Raji (cell line): ENCODE measurements around the gene SEMA4D.

Source experiments
- POLR2A ChIP-seq: IDR thresholded peaks from 2 replicates; pipeline ENCODE4 v1.6.1; 2011; ENCODE audit warnings: low read depth, low read length, control low read depth; ENCODE audit not compliant: insufficient read depth

The SEMA4D gene

DNA sequence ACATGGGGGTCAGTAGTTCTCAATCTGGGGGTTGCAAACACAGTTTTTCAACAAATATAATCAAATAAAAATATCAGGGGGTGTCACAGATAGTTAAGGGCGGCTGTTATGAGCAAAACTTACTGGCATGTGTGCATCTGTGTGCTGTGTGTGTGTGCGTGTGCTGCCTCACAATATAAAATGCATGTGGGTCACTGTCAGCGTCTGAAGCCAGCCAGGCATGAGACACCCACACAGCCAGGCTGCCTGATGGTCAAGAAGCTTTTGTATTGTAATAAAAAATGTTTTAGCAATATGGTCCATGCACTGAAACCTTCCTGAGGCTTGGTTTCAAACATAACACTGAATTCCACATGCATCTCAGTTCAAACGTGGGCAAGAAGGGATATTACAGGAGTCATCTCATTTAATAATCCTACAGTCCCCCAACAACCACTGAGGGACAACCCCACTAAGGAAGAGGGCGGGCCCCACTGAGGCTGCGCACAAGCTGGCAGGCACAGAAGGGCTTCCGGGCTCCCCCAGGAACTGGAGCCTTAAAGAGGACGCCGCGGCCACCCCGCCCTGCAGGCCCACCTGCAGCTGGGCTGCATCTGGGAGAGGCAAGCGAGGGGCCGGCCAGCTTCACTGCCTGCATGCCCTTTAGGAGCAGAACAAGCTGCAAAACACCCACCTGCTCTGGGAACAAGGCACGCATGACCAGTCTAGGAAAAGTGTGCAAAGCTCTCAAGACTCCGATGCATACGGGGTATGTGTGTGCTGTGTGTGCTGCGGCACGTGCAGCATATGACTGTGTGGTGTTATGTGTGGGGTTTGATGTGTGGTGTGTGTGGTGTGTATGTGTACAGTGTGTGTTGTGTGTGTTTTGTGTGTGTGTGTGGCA, 14.1 kb downstream of the SEMA4D start:
- TF ChIP-seq POLR2A = peak; percentile 55

DNA sequence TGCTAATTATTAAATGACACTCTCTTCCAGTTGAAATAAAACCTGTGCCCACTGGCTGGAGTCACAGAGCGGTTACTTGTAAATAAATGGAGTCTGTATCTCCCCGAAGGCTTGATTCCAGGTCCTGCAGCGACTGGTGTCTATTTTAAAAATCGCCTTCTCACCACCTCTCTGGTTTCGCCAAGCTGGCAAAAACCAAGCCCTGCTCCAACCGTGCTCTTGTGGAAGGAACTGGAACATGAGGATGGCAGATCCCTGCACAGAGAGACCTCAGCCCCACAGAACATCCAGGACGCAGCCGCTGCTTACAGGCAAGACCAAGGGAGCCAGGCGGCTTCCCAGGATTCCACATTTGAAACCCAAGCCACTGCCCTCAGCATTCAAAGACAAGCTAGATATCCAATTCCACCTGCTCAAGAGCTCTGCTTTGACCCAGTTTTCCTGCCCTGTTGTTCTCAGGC, 15.0 kb downstream of the SEMA4D start:
- TF ChIP-seq POLR2A = no peak

DNA sequence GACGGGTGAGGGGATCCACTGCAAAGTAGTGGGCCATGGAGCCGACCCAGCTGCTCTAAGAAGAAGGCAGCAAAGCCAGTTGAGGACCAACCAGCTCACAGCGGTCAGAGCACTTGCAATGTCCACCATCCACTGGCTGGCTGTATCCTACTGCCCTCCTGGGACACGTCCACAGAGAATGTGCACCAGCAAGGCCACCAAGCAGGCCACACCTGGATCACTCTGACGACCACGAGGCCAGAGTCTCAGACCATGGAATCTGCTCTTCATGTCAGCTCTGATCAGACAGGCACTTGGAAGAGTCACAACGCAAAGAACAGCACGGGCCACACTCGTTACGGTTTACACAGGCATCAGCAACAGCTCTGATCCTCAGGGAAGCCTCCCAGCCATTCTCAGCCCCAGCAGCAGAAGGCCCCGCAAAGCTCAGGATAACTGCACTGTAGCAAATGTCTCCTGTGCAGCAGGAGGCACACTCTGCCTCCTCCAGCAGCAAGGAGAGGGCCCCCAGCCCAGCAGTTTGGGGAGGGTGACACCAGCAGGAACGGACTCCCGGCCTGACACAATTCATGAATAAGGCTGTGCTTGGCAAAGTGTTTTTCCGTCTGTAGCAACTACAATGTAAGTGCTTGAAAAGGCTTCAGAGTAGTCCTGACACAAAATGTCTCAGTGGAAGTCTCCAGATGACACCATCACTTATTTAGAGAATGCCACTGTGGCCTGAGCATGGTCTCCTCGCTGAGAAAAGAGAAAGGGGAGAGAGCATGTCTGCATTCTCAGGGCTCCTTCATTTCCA, 15.7 kb downstream of the SEMA4D start:
- no peak for TF ChIP-seq POLR2A

DNA sequence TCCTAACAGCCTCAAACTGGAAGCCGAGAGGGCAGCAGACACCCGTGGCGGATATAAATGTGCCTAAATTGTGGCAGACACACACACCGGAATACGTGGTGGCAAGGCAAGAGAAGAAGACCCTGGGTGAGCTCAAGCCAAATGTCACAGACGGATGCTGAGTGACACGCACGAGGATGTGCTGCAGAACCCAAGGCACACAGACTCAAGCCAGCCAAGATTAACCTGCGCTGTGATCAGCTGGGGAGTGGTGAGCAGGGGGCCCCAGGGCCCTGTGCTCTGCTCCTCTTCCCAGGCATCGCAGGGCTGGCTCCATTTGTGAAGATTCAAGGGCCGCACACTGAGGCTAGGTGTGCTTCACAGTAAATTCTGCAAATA, 16.4 kb downstream of the SEMA4D start:
- no peak for TF ChIP-seq POLR2A

DNA sequence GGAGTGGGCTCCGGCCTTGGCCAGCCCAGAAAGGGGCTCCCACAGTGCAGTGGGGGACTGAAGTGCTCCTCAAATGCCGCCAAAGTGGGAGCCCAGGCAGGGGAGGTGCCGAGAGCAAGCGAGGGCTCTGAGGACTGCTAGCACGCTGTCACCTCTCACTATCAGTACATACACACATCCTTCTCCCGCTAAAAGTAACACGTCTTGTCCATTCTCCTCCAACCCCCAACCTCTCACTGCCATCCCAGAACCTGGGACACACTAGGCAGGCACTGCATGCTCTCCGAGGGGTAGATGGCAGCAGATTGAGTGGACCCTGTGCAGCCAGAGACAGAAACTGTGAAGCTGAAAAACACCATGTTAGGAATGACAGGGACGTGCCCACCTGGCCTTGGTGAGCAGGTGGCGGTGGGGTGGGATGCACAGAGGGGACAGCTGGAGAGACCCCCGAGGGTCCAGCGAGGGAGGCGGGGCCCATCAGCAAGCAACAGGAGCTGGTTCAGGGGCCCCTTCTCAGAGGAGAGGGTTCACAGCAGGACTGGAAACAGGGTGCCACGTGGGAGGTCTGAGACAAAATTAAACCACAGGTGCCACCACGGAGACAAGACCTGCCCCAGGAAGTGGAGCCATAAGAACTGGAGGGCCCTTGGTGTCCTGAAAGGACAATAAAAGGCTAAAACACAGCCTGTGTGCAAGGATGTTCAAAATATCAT, 16.9 kb downstream of the SEMA4D start:
- no peak for TF ChIP-seq POLR2A

DNA sequence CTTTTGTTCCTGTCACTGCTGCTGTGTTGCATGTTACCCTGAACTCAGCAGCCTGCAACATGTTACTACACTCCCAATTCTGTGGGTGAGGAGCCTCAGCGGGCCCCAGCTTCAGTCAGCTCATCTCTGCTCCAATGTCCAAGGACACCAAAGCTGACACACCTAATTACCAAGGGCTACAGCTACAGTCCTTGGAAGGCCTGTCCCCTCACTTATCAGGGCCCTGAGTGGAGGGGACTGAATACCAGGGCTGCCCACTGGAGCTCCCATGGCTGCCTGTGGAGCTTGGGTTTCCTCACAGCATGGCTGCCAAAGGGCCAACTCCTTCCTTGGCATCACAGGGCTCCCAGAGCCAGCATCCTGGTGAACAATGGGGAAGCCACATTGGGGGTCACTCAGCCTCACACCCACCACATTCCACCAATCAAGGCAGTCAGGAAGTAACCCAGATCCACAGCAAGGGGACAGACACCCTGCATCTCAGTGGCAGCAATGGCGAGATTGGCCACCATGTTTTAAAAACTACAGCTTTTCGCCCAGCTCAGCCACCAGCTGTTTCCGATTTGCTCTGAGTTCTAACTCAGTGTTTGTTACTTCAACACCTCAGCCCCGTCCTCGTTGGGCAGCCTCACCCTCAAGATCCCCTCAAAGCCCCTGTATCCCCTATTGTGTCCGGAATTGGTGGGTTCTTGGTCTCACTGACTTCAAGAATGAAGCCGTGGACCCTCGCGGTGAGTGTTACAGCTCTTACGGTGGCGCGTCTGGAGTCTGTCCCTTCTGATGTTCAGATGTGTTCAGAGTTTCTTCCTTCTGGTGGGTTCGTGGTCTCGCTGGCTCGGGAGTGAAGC, 18.9 kb downstream of the SEMA4D start:
- no peak for TF ChIP-seq POLR2A

DNA sequence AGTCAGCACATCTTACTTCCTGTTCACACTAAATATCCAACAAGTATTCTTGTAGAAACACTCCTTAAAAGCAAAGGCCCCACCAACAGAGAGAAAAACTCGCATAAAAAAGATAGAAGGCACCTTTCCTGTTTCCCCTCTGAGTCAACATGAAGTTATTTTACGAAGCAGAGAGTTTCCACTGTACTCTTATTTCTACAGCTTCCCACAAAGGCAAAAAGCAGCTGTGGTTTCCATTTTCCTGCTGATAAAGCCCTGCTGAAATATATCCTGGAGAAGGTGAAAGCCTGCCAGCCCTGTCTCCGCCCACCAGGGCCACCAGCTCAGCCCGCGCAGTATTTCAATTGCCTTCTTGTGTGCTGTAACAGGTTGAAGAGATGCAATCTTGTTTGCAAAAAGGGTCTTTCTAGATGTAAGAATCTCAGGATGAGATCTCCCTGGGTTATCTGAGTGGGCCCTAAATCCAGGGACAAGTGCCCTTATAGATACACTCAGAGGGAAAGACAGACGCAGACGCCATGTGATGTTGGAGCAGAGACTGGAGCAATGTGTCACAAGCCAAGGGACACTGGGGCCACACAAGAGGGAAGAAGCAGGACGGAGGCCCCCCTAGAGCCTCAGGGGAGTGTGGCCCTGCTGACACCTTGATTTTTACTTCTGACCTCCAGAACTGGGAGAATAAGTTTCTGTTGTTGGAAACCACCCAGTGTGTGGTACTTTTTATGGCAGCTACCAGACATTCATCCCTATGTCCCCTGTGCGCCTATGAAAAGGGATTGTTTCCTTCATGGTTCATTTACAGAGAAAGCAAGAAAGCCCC, 19.9 kb downstream of the SEMA4D start:
- no peak for TF ChIP-seq POLR2A

DNA sequence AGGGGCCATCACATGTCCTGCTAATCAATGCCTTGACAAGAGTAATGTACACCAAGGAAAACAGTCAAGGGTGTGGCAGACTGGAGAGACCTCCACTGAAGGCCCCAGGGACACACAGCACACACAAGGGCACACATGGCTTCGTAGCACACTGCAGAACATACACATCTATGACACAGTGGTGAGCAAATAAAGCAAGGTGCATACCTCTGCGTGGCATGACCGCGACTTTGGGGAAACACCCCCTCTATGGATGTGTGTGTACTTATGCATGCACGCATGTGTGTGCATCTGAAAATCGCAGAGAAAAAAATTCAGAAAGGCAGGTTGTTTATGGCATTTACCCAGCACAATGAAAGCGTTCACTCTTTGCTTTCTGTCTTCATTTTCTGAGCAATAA, 20.5 kb downstream of the SEMA4D start:
- no peak for TF ChIP-seq POLR2A

DNA sequence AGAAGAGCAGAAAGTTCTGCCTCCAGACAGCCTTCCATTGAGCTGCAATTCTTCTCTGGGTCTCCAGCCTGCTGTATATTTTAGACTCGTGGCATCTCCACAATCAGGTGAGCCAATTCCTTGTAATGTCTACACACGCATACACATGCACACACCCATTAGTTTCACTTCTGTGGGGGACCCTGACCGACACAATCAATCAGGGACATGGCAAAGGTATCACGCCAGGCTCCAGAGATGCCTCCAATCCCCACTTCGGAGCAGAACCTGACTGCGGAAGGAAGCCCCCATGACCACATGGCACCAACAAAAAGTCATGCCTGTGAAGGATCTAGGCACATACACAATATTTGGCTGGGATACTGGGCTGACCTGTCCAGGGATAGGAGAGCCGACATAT, 21.4 kb downstream of the SEMA4D start:
- no peak for TF ChIP-seq POLR2A

DNA sequence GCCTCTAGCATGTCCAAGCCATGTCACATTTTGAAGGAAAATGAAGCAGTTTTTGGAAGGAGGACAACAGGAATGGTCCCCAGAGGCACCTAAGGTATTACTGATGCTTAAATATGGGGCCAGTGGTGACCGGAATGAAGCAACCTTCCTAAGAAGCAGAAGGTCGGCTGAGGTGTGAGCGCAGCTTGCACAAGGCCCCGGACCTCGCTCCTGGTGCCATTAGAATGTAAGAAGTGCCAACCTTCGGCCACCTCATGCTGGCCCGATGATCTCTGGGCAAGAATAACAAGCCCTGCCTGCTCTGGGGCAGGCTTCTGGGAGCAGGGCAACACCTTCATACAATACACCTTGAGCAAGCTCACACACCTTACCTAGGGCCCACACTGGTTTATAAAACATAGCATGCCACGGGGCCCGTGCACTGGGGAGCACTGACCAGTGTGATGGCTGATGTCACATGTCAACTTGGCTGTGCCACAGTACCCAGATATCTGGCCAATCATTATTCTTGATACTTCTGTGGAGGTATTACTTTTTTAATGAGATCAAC, 21.9 kb downstream of the SEMA4D start:
- no peak for TF ChIP-seq POLR2A

DNA sequence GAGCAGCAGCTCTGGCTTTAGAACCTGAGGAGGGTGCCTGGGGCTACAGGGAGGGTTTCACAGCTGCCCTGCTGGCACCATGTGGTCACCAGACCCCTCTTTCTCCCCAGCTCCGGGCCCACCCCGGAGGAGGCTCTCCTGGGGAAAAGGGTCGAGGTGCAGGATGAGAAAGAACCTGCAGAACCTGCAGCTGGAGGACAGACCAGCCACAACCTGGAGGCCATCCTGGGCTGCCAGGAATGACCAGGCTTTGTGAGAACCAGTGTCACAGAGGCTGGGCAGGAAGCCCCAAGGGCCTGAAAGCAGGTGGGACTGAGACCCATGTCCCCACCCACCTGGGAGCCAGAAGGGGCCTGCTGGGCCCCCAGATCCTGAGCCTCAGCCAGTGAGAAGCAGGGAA, 23.0 kb downstream of the SEMA4D start:
- no peak for TF ChIP-seq POLR2A

DNA sequence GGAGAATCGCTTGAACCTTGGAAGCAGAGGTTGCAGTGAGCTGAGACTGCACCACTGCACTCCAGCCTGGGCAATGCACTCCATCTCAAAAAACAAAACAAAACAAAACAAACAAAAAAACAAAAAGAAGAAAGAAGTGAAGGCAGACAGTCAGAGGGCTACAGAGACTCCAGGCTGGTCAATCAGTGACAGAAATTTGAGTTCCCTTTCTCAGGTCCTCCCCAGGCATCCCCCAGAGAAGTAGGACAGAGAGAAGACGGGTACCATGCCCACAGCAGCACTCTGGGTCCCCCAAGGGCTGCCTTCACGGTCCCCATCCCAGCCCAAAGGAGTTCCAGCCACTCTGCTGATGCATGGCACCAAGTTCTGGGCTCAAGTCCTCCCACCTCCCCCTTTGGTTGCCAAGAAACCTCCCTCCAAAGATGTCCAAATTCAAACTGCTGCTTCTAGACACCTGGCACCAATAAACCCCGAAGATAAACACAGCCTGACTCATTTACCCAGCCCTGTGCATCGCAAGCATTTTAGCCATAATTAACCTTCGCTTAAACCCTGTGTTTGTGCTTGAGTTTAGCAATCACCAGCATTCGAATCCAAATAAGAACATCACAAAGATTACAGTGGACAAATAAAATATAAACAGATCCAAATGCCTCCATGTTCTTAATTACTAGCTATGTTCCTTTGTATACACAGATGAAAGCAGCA, 24.0 kb downstream of the SEMA4D start:
- TF ChIP-seq POLR2A = no peak

DNA sequence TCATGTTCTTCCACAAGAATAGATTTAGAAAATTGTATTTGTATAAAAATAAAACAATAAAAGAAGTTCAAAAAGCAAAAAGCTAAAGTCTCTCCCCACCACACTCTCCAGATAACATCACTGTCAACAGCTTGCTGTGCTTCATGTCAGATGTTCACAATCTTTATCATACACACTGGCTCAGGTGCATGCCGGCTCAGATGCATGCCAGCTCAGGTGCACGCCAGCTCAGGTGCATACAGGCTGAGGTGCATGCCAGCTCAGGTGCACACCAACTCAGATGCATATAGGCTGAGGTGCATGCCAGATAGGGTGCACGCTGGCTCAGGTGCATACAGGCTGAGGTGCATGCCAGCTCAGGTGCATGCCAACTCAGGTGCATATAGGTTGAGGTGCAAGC, 26.5 kb downstream of the SEMA4D start:
- no peak for TF ChIP-seq POLR2A

DNA sequence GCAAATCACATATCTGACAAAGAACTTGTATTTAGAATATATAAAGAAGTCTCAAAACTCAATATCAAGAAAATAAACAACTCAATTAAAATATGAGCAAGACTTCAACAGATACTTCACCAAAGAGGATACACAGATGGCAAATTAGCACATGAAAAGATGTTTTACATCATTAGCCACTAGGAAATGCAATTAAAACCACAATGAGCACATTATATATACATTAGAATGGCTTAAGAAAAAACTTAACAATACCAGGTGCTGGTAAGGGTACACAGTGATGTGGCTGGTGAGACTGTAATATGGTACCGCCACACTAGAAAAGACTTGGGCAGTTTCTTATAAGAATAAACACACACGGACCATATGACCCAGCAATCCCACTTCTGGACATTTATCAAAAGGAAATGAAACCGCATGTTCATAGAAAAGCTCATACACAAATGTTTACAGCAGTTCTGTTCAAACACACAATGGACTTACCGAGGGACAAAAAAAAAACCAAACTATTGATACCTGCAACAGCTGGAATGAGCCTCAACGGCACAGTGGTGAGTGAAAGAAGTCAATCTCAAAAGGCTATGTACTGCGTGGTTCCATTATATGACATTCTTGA, 27.6 kb downstream of the SEMA4D start:
- no peak for TF ChIP-seq POLR2A
